ENCODE data around the gene MYL6.
A peak's percentile ranks its signal among the peaks of the same experiment; 100 is the strongest.
"Not testable (repeated sequence)": the region's sequence is repeated elsewhere in the genome, so short reads cannot be mapped to it uniquely, and the experiment has no call there.

Gene MYL6

DNA sequence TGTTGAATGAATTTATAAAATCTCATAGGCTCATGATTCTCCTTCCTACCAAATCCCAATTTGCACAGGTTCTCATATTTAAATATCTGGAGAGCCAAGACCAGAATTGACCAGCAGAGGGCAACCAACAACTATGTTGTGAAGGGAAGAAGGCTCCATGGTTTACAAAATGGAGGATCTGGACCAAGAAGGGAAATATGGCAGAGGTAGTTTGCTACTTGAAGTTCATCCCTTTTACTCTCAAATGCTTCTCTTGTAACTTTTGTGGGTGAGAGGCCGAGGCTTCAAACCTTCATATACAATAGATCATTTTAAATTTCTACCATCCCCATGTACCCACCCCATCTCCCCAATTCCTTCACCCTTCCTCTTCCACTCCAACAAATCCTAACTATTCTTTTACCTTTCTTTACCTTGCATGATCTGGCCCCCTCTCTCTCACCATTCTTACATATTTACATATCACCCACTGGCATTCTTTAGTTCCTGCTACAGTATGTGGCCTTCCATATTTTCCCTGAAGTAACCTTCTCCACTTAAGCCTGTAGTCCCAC is 34.9 kb downstream of the MYL6 start:
- peak; percentile 31 for DNase-seq

DNA sequence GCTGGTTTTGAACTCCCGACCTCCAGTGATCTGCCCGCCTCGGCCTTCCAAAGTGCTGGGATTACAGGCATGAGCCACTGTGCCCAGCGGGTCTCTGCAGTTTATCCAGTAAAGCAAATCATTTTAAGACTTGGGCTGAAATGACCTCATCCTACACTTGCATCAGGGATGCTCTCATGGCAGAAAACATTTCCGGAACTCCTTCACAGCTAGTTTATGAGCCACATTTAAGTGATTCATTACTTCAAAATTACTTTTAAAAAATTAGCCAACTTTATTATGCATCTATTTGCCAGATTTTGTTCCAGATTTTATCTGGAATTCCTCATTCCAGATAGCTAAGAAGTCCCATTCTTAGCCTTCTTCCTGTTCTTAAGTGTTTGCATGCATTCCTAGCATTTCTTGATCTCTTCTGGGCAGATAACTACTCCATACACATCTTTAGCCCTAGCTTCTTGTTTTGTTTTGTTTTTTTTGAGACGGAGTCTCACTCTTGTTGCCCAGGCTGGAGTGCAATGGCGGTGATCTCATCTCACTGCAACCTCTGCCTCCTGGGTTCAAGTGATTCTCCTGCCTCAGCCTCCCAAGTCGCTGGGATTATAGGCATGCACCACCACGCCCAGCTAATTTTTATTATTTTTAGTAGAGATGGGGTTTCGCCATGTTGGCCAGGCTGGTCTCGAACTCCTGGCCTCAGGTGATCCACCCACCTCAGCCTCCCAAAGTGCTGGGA is 38.8 kb downstream of the MYL6 start:
- not testable (repeated sequence) for DNase-seq

DNA sequence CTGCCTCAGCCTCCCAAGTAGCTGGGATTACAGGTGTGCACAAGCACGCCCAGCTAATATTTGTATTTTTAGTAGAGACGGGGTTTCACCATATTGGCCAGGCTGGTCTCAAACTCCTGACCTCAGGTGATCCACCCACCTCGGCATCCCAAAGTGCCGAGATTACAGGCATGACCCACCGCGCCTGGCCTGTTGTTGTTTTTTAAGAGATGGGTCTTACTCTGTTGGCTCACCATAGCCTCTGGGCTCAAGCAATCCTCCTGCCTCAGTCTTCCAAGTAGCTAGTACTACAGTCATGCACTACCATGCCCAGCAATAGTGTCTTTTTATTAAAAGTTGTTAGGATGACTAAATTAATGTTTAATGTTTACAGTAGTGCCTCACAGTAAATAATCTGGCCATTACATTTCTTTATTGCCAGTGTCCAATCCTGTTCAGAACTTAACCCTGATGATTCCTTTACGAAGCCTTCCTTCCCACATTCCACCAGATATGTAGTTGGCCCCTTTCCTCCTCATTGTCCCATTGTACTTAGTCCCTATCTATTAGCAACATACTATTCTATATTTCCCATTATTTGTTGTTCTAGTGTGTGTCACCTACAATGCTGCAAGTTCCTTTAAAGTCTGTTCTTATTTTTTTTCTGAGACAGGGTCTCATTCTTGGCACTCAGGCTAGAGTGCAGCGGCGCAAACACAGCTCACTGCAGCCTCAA is 39.9 kb downstream of the MYL6 start:
- no peak for DNase-seq

GRCh38 chr12:56198836-56199235 is 40.7 kb downstream of the MYL6 start:
- no peak for DNase-seq

- no peak for DNase-seq
Measured at GRCh38 chr12:56202366-56202765, 44.2 kb downstream of the MYL6 start.

- no peak for DNase-seq
Measured at GRCh38 chr12:56202838-56203237, 44.7 kb downstream of the MYL6 start.

DNA sequence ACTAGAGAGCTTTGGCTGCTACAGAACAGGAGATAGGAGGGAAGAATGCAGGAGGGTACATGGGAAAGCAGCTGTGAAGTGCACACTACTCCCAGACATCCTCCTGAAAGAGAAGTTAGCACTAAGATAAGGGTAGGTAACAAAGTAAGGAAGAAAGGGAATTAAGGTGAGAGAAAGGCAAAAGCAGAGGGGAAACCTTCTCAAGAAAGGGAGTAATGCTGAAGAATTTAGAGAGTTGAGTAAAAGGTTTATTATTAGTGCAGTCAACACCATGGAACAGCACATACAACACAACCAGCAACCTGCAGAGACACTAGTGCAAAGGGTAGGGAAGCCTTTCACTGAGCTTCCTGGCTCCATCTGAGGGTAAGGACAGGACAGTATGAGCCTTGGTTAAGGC is 46.1 kb downstream of the MYL6 start:
- no peak for DNase-seq

DNA sequence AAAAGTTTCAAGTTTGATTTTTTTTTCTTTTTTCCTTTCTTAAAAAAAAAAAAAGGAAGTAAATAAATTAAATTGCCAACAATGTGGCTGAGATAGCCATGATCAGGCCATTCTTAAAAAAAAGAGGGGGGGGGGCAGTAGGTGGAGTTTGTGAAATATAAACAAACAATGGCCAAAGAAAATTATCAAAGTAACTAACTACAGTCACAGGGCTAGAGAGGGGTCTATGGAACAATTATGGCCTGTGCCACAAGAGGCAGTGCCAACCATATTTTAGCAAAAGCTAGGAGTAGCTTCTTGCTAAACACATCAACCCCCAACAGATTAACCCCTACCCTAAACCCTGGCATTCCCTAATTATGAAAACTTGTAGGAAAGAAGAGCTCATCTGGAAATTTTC is 47.3 kb downstream of the MYL6 start:
- DNase-seq = no peak

DNA sequence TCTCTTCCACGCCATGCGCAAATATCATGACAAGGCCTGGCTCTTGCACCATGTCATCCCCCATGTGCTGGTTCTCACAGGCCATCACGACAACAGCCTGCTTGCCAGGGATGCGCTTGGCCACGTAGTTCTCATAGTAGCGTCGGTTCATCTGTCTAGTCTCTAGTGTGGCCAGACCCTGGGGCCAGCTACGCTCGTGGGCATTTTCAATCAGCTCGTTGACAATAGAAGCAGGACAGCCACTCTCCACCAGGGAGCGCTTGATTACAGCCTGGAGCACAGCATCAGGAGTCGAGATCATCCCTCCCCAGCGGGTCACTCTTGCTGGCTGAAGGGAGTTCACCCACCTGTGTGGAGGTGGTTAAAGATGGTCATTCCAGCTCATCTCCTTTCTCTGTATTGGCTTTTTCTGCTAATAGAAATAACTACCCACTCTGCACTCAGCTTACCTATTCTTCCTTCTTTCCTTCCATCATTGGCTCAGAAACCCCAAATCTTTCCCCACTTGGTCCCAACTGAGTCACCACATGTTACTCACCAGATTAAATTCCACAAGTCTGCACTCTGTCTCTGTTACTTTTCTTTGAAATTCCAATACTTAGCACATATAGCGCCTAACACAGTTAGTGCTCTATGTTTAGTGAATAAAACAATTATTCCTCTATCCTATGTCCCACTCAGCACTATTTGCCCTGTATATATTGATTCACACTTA is 48.5 kb downstream of the MYL6 start:
- no peak for DNase-seq

DNA sequence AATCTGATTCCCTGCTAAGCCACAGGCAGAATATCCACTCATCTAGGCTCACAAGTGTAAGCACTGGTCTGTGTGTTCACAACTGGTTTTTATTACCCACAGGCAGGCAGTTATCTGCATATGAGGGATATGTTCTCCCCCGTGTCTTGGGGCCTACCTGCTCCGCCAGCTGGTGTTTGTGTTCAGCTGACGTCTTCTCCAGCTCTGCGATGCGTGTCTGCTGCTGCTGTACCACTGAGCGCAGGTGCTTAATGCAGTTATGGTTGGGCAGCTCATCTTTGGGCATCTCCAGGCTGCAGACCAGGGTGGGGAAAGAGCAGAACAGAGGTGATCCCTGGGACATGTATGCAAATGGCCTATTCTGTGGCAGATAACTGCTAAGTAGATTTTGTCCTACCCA is 49.8 kb downstream of the MYL6 start:
- no peak for DNase-seq

All from KG1 (cell line).